ENCODE measurements around the gene CENPK. TPM values are rescaled to one million over a fixed set of nuclear protein-coding genes. Genes with fewer than 3 reads are reported as not detected.

CENPK gene
- total RNA-seq, 1 experiment from 2014 or later = 8.6 TPM

DNA sequence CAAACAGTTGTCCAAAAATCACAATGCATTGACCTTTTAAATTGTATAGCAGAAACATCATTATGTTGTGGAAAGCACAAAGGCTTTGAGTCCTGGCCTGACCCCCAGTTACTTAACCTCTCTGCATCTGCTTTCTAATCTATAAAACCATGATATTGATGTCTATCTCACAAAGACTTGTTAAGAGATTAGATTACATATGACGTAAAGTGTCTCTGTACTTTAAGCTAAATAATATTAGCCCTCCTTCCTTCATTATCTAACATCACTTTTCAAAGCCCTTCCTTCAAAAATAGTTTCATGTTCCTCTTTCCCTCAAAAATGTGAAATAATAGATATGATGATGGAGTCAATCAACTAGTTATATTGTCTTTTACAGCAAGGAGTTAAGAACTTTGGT, 84.6 kb downstream of the CENPK start:
- intact Hi-C loops (cut with micrococcal nuclease) = no loop called here
- DNase-seq (no peak), ATAC-seq (no peak)
- Histone ChIP-seq H3F3A (ENCODE audit: low read length, unreplicated experiment) (no peaks in the 10 kb centered on the region), H3K4me1 (ENCODE audit: insufficient read depth, low read length) (peaks cover 4% of the 10 kb centered on the region; the same call in 1 of the 2 replicates), H3K36me3 (ENCODE audit: low read depth, low read length) (no peaks in the 10 kb centered on the region), H2AFZ (ENCODE audit: low read length) (no peak overlapping the region), H3K9ac (ENCODE audit: low read length) (no peak overlapping the region), H3K27ac (ENCODE audit: low read length) (no peak overlapping the region), H4K20me1 (ENCODE audit: low read length) (no peaks in the 10 kb centered on the region), H3K4me3 (ENCODE audit: low read length) (no peak overlapping the region), H3K79me2 (ENCODE audit: low read length) (peaks cover 8% of the 10 kb centered on the region; the same call in 1 of the 2 replicates), H3K9me2 (replicated peaks; ENCODE audit: low read length) (no peaks in the 10 kb centered on the region), H3K27me3 (ENCODE audit: low read length) (no peaks in the 10 kb centered on the region), H3K4me2 (ENCODE audit: low read length) (no peak overlapping the region), H3K9me3 (ENCODE audit: low read length) (no peaks in the 10 kb centered on the region)
- POLR2A ChIA-PET (ENCODE audit: unreplicated experiment) = no interaction called here
- CTCF ChIA-PET = no interaction called here
- no TSS peak for BruUV-seq (replicated peaks)
- TF ChIP-seq, protein P1, sequence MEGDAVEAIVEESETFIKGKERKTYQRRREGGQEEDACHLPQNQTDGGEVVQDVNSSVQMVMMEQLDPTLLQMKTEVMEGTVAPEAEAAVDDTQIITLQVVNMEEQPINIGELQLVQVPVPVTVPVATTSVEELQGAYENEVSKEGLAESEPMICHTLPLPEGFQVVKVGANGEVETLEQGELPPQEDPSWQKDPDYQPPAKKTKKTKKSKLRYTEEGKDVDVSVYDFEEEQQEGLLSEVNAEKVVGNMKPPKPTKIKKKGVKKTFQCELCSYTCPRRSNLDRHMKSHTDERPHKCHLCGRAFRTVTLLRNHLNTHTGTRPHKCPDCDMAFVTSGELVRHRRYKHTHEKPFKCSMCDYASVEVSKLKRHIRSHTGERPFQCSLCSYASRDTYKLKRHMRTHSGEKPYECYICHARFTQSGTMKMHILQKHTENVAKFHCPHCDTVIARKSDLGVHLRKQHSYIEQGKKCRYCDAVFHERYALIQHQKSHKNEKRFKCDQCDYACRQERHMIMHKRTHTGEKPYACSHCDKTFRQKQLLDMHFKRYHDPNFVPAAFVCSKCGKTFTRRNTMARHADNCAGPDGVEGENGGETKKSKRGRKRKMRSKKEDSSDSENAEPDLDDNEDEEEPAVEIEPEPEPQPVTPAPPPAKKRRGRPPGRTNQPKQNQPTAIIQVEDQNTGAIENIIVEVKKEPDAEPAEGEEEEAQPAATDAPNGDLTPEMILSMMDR (conservative IDR thresholded peaks at IDR 0.05; ENCODE audit: low read depth, low read length) = no peak
- no peak for TF ChIP-seq EZH2 (IDR thresholded peaks at IDR 0.05; ENCODE audit: low read length, unreplicated experiment)
- TF ChIP-seq EZH2phosphoT487 (IDR thresholded peaks at IDR 0.05; ENCODE audit: borderline replicate concordance, low read length) = no peak

GRCh38 chr5:65475895-65476294, 87.1 kb downstream of the CENPK start:
- intact Hi-C loops (cut with micrococcal nuclease) = no loop called here
- Histone ChIP-seq H3K27me3 (ENCODE audit: low read length) (no peaks in the 10 kb centered on the region), H3K4me2 (ENCODE audit: low read length) (no peak overlapping the region), H3K36me3 (ENCODE audit: low read depth, low read length) (no peaks in the 10 kb centered on the region), H3K9ac (ENCODE audit: low read length) (no peak overlapping the region), H4K20me1 (ENCODE audit: low read length) (no peaks in the 10 kb centered on the region), H3K9me2 (replicated peaks; ENCODE audit: low read length) (no peaks in the 10 kb centered on the region), H3F3A (ENCODE audit: low read length, unreplicated experiment) (no peaks in the 10 kb centered on the region), H3K9me3 (ENCODE audit: low read length) (no peaks in the 10 kb centered on the region), H3K79me2 (ENCODE audit: low read length) (peaks cover 8% of the 10 kb centered on the region; the same call in 1 of the 2 replicates), H3K4me3 (ENCODE audit: low read length) (no peak overlapping the region), H3K27ac (ENCODE audit: low read length) (no peak overlapping the region), H2AFZ (ENCODE audit: low read length) (no peak overlapping the region), H3K4me1 (ENCODE audit: insufficient read depth, low read length) (0 out of 2 replicates have a peak, but pooled peaks cover 3% of the 10 kb centered on the region)
- ChIA-PET POLR2A (ENCODE audit: unreplicated experiment) (no interaction called here), CTCF (no interaction called here)
- no TSS peak for BruUV-seq (replicated peaks)
- no peak for ATAC-seq
- no peak for TF ChIP-seq EZH2 (IDR thresholded peaks at IDR 0.05; ENCODE audit: low read length, unreplicated experiment)
- TF ChIP-seq, protein P1 (conservative IDR thresholded peaks at IDR 0.05; ENCODE audit: low read depth, low read length) = no peak
- TF ChIP-seq EZH2phosphoT487 (IDR thresholded peaks at IDR 0.05; ENCODE audit: borderline replicate concordance, low read length) = no peak
- DNase-seq = no peak

DNA sequence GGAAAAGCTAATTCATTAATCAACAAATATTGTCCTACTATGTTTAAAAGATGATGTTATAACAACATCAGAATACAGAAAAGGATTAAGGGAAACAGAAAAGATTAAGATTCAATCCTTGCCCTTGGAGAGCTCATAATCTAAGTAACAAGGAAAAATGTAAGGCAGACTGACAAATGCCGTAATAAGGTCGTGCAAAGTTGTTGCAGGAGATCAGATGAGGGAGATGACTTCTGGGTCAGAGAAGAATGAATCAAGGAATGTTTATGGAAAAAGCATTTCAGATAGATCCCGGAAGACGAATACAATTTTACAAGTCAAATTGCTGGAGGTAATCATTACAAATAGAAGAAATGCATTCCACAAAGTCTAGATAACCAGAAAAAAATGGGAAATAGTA, 87.6 kb downstream of the CENPK start:
- ATAC-seq (no peak), DNase-seq (no peak)
- peaks cover 8% of the 10 kb centered on the region; the same call in 1 of the 2 replicates for H3K79me2 ChIP-seq (ENCODE audit: low read length)
- H4K20me1 ChIP-seq (ENCODE audit: low read length) = no peaks in the 10 kb centered on the region
- no peak overlapping the region for H3K4me2 ChIP-seq (ENCODE audit: low read length)
- BruUV-seq (replicated peaks) = no TSS peak
- TF ChIP-seq EZH2phosphoT487 (IDR thresholded peaks at IDR 0.05; ENCODE audit: borderline replicate concordance, low read length) = no peak
- TF ChIP-seq, protein P1 (conservative IDR thresholded peaks at IDR 0.05; ENCODE audit: low read depth, low read length) = no peak
- no peak for TF ChIP-seq EZH2 (IDR thresholded peaks at IDR 0.05; ENCODE audit: low read length, unreplicated experiment)
- H3K9ac ChIP-seq (ENCODE audit: low read length) = no peak overlapping the region
- CTCF ChIA-PET = no interaction called here
- POLR2A ChIA-PET (ENCODE audit: unreplicated experiment) = no interaction called here
- no peaks in the 10 kb centered on the region for H3K9me3 ChIP-seq (ENCODE audit: low read length)
- no peak overlapping the region for H3K4me3 ChIP-seq (ENCODE audit: low read length)
- no peak overlapping the region for H2AFZ ChIP-seq (ENCODE audit: low read length)
- H3K4me1 ChIP-seq (ENCODE audit: insufficient read depth, low read length) = 0 out of 2 replicates have a peak, but pooled peaks cover 3% of the 10 kb centered on the region
- H3K27me3 ChIP-seq (ENCODE audit: low read length) = no peaks in the 10 kb centered on the region
- no peak overlapping the region for H3K27ac ChIP-seq (ENCODE audit: low read length)
- no peaks in the 10 kb centered on the region for H3K36me3 ChIP-seq (ENCODE audit: low read depth, low read length)
- H3F3A ChIP-seq (ENCODE audit: low read length, unreplicated experiment) = no peaks in the 10 kb centered on the region
- H3K9me2 ChIP-seq (replicated peaks; ENCODE audit: low read length) = no peaks in the 10 kb centered on the region
- intact Hi-C loops (cut with micrococcal nuclease) = no loop called here
